A673 (cell line): Measurements from ENCODE around the gene LRRC46.

ENCODE experiments used
- CTCF ChIP-seq: fragments of 300-800, 200-600 bp; sonication (generic); conservative IDR thresholded peaks from 2 replicates; pipeline ENCODE4 v1.5.1; 2017; ENCODE audit warnings: low read depth, mild to moderate bottlenecking, antibody characterized with exemption, low read length, moderate library complexity, mixed read lengths
- EZH2 ChIP-seq: fragments of 200-600 bp; sonication (generic); IDR thresholded peaks from 2 replicates; pipeline ENCODE4 v1.6.1; 2017; ENCODE audit warnings: borderline replicate concordance, low read depth, mild to moderate bottlenecking, mixed read lengths, antibody characterized with exemption, low read length; ENCODE audit not compliant: poor library complexity, severe bottlenecking

GRCh38 chr17:47847341-47848197 lies 16.1 kb downstream of the LRRC46 start:
- TF ChIP-seq CTCF, result peak; percentile 55
- peak; percentile 55 for TF ChIP-seq EZH2
